Measurements from ENCODE around the gene TMEM176B.
"Not testable (repeated sequence)": the region's sequence is repeated elsewhere in the genome, so short reads cannot be mapped to it uniquely, and the experiment has no call there.

Gene TMEM176B

DNA sequence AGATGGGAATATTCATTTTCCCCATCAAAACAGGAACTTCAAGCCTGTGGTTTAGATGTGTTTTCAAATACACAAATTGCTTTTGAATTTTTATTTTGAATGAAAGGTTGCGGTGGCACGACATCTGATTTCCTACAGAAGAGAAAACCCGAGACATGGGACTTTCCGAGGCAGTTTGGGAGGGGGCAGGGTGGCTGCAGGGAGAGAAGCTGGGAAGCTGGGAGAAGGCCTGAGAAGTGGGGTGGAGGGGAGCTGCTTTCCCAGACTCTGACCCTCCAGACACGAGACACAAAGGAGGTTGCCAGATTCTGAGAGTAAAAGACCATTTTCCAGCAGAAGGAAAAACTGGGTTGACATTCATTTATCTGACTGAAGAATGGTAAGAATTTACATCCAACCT is 20.0 kb upstream of the TMEM176B start:
- no peaks in the 10 kb centered on the region for H3K27me3 ChIP-seq (ENCODE audit: control insufficient read depth, insufficient read depth, low read length)
- H3K9me3 ChIP-seq (ENCODE audit: control insufficient read depth, low read depth, low read length), result peaks cover 6% of the 10 kb centered on the region
- no peak overlapping the region for H3K4me3 ChIP-seq (ENCODE audit: low read length)
- no peak overlapping the region for H3K27ac ChIP-seq (ENCODE audit: low read length)
- H3K9ac ChIP-seq (ENCODE audit: low read length), result no peak overlapping the region
- H3K4me1 ChIP-seq (ENCODE audit: control insufficient read depth, low read depth, low read length), result peaks cover 7% of the 10 kb centered on the region
- H3K36me3 ChIP-seq (ENCODE audit: control insufficient read depth, low read depth, low read length), result no peaks in the 10 kb centered on the region

- no peaks in the 10 kb centered on the region for H3K27me3 ChIP-seq (ENCODE audit: control insufficient read depth, insufficient read depth, low read length)
- H3K9ac ChIP-seq (ENCODE audit: low read length), result no peak overlapping the region
- H3K9me3 ChIP-seq (ENCODE audit: control insufficient read depth, low read depth, low read length), result peaks cover 6% of the 10 kb centered on the region
- H3K4me3 ChIP-seq (ENCODE audit: low read length), result no peak overlapping the region
- no peaks in the 10 kb centered on the region for H3K36me3 ChIP-seq (ENCODE audit: control insufficient read depth, low read depth, low read length)
- no peak overlapping the region for H3K27ac ChIP-seq (ENCODE audit: low read length)
- H3K4me1 ChIP-seq (ENCODE audit: control insufficient read depth, low read depth, low read length), result peaks cover 15% of the 10 kb centered on the region
Measured at GRCh38 chr7:150818971-150819370, 18.8 kb upstream of the TMEM176B start.

- peaks cover 8% of the 10 kb centered on the region for H3K4me1 ChIP-seq (ENCODE audit: control insufficient read depth, low read depth, low read length)
- peaks cover 6% of the 10 kb centered on the region for H3K9me3 ChIP-seq (ENCODE audit: control insufficient read depth, low read depth, low read length)
- H3K36me3 ChIP-seq (ENCODE audit: control insufficient read depth, low read depth, low read length), result no peaks in the 10 kb centered on the region
- no peak overlapping the region for H3K27ac ChIP-seq (ENCODE audit: low read length)
- H3K9ac ChIP-seq (ENCODE audit: low read length), result no peak overlapping the region
- H3K27me3 ChIP-seq (ENCODE audit: control insufficient read depth, insufficient read depth, low read length), result no peaks in the 10 kb centered on the region
- H3K4me3 ChIP-seq (ENCODE audit: low read length), result no peak overlapping the region
Measured at GRCh38 chr7:150814328-150815001, 14.3 kb upstream of the TMEM176B start.

- H3K9me3 ChIP-seq (ENCODE audit: control insufficient read depth, low read depth, low read length); H3K9ac ChIP-seq (ENCODE audit: low read length); H3K4me1 ChIP-seq (ENCODE audit: control insufficient read depth, low read depth, low read length); H3K36me3 ChIP-seq (ENCODE audit: control insufficient read depth, low read depth, low read length); H3K4me3 ChIP-seq (ENCODE audit: low read length); H3K27ac ChIP-seq (ENCODE audit: low read length): not testable (repeated sequence)
- H3K27me3 ChIP-seq (ENCODE audit: control insufficient read depth, insufficient read depth, low read length), result peaks cover 20% of the 10 kb centered on the region
Measured at GRCh38 chr7:150807616-150808438, 7.7 kb upstream of the TMEM176B start.

GRCh38 chr7:150806863-150807262 is 6.7 kb upstream of the TMEM176B start:
- no peak overlapping the region for H3K27ac ChIP-seq (ENCODE audit: low read length)
- no peak overlapping the region for H3K4me3 ChIP-seq (ENCODE audit: low read length)
- H3K4me1 ChIP-seq (ENCODE audit: control insufficient read depth, low read depth, low read length), result no peaks in the 10 kb centered on the region
- peaks cover 5% of the 10 kb centered on the region for H3K9me3 ChIP-seq (ENCODE audit: control insufficient read depth, low read depth, low read length)
- no peaks in the 10 kb centered on the region for H3K36me3 ChIP-seq (ENCODE audit: control insufficient read depth, low read depth, low read length)
- no peak overlapping the region for H3K9ac ChIP-seq (ENCODE audit: low read length)
- H3K27me3 ChIP-seq (ENCODE audit: control insufficient read depth, insufficient read depth, low read length), result peaks cover 30% of the 10 kb centered on the region

DNA sequence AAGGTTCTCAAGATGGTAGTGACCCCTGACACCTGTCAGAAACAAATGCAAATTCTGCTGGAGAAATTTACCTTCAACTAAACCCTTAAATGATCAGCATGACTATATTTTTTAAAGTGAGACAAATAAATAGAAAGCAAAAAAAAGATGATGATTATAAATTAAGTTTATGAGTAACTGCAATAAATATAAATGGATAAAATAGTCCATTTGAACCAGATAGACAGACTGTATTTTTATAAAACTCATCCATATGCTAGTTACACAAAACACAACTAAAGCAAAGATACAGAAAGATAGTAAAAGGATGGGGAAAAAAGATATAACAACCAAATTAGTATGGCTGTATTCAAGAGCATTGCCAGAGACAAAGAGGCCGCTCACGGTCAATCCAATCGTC is 6.3 kb upstream of the TMEM176B start:
- no peak overlapping the region for H3K27ac ChIP-seq (ENCODE audit: low read length)
- H3K36me3 ChIP-seq (ENCODE audit: control insufficient read depth, low read depth, low read length), result no peaks in the 10 kb centered on the region
- H3K9ac ChIP-seq (ENCODE audit: low read length), result no peak overlapping the region
- peaks cover under 1% of the 10 kb centered on the region for H3K4me1 ChIP-seq (ENCODE audit: control insufficient read depth, low read depth, low read length)
- no peak overlapping the region for H3K4me3 ChIP-seq (ENCODE audit: low read length)
- peaks cover 5% of the 10 kb centered on the region for H3K9me3 ChIP-seq (ENCODE audit: control insufficient read depth, low read depth, low read length)
- H3K27me3 ChIP-seq (ENCODE audit: control insufficient read depth, insufficient read depth, low read length), result peaks cover 34% of the 10 kb centered on the region

- Histone ChIP-seq H3K4me1 (ENCODE audit: control insufficient read depth, low read depth, low read length) (peaks cover 5% of the 10 kb centered on the region), H3K27ac (ENCODE audit: low read length) (no peak overlapping the region), H3K9me3 (ENCODE audit: control insufficient read depth, low read depth, low read length) (peaks cover 5% of the 10 kb centered on the region), H3K36me3 (ENCODE audit: control insufficient read depth, low read depth, low read length) (no peaks in the 10 kb centered on the region), H3K4me3 (ENCODE audit: low read length) (no peak overlapping the region), H3K27me3 (ENCODE audit: control insufficient read depth, insufficient read depth, low read length) (peaks cover 40% of the 10 kb centered on the region), H3K9ac (ENCODE audit: low read length) (no peak overlapping the region)
Measured at GRCh38 chr7:150805864-150806263, 5.7 kb upstream of the TMEM176B start.

DNA sequence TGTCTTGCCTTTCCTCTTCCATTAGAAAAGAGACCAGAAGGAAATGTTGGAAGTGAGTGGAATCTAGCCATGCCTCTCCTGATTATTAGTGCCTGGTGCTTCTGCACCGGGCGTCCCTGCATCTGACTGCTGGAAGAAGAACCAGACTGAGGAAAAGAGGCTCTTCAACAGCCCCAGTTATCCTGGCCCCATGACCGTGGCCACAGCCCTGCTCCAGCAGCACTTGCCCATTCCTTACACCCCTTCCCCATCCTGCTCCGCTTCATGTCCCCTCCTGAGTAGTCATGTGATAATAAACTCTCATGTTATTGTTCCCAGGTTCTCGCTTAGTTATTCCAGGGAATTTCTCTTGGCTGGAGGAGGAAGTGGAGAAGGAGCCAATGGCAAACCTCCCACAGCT is 4.6 kb upstream of the TMEM176B start:
- Histone ChIP-seq H3K9ac (ENCODE audit: low read length) (no peak overlapping the region), H3K4me3 (ENCODE audit: low read length) (no peak overlapping the region), H3K27me3 (ENCODE audit: control insufficient read depth, insufficient read depth, low read length) (peaks cover 50% of the 10 kb centered on the region), H3K36me3 (ENCODE audit: control insufficient read depth, low read depth, low read length) (no peaks in the 10 kb centered on the region), H3K9me3 (ENCODE audit: control insufficient read depth, low read depth, low read length) (peaks cover 5% of the 10 kb centered on the region), H3K27ac (ENCODE audit: low read length) (no peak overlapping the region), H3K4me1 (ENCODE audit: control insufficient read depth, low read depth, low read length) (peaks cover 5% of the 10 kb centered on the region)

DNA sequence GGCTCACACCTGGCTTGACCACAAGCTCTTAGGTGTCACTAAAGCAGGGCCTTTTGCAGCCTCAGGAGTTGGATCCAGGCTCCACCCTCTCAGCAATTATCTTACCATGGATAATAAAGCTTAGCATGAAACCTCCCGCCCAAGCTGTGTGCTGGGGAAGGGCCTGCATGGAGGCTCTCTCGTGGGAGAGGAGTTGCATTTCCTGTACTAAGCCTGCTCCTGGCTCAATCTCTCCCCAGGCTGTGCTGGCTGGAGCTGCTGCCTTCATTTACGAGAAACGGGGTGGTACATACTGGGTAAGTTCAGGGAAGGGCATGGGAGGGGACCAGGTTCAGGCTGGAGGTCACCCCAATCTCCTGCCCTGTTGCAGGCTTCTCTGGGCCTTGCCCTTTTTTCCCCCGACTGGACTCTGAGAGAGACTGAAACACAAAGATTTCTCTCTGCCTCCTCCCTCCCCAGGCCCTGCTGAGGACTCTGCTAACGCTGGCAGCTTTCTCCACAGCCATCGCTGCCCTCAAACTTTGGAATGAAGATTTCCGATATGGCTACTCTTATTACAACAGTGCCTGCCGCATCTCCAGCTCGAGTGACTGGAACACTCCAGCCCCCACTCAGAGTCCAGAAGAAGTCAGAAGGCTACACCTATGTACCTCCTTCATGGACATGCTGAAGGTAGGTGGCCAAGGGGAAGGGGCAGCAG is 3.1 kb upstream of the TMEM176B start:
- H3K27me3 ChIP-seq (ENCODE audit: control insufficient read depth, insufficient read depth, low read length), result peaks cover 65% of the 10 kb centered on the region
- H3K9me3 ChIP-seq (ENCODE audit: control insufficient read depth, low read depth, low read length), result peaks cover 5% of the 10 kb centered on the region
- H3K36me3 ChIP-seq (ENCODE audit: control insufficient read depth, low read depth, low read length), result no peaks in the 10 kb centered on the region

GRCh38 chr7:150801946-150802771 is 2.0 kb upstream of the TMEM176B start:
- peaks cover 5% of the 10 kb centered on the region for H3K9me3 ChIP-seq (ENCODE audit: control insufficient read depth, low read depth, low read length)
- no peak overlapping the region for H3K9ac ChIP-seq (ENCODE audit: low read length)
- no peak overlapping the region for H3K4me3 ChIP-seq (ENCODE audit: low read length)
- H3K27me3 ChIP-seq (ENCODE audit: control insufficient read depth, insufficient read depth, low read length), result peaks cover 72% of the 10 kb centered on the region
- peaks cover 9% of the 10 kb centered on the region for H3K4me1 ChIP-seq (ENCODE audit: control insufficient read depth, low read depth, low read length)
- no peak overlapping the region for H3K27ac ChIP-seq (ENCODE audit: low read length)
- H3K36me3 ChIP-seq (ENCODE audit: control insufficient read depth, low read depth, low read length), result no peaks in the 10 kb centered on the region

More for the DNA sequence above, 3.1 kb upstream of the TMEM176B start:
- peaks cover 5% of the 10 kb centered on the region for H3K4me1 ChIP-seq (ENCODE audit: control insufficient read depth, low read depth, low read length)
- no peak overlapping the region for H3K27ac ChIP-seq (ENCODE audit: low read length)
- H3K4me3 ChIP-seq (ENCODE audit: low read length), result no peak overlapping the region
- H3K9ac ChIP-seq (ENCODE audit: low read length), result no peak overlapping the region
